ENCODE measurements around the gene TNFRSF8.
"Not testable (repeated sequence)": the region's sequence is repeated elsewhere in the genome, so short reads cannot be mapped to it uniquely, and the experiment has no call there.

DNA sequence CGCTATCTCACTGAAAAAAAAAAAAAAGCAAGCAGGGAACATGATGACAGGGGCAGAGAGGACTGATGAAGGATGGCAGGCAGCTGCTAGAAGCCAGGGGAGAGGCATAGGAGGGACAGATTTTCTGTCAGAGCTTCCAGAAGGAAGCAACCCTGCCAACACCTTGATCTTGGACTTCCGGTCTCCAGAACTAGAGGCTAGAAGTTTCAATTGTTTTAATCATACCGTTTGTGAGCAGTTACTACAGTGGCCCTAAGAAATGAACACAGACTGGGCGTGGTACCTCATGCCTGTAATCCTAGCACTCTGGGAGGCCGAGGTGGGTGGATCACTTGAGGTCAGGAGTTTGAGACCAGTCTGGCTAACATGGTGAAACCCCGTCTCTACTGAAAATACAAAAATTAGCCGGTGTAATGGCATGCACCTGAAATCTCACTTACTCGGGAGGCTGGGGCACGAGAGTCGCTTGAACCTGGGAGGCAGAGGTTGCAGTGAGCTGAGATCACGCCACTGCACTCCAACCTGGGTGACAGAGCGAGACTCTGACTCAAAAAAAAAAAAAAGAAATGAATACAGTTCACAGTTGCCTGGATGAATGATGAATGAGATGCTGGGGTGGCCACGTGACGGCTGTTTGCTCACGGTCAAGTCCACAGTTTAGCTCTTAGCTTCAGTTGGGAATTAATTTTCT lies 18.8 kb upstream of the TNFRSF8 start:
- TF ChIP-seq, protein P1, sequence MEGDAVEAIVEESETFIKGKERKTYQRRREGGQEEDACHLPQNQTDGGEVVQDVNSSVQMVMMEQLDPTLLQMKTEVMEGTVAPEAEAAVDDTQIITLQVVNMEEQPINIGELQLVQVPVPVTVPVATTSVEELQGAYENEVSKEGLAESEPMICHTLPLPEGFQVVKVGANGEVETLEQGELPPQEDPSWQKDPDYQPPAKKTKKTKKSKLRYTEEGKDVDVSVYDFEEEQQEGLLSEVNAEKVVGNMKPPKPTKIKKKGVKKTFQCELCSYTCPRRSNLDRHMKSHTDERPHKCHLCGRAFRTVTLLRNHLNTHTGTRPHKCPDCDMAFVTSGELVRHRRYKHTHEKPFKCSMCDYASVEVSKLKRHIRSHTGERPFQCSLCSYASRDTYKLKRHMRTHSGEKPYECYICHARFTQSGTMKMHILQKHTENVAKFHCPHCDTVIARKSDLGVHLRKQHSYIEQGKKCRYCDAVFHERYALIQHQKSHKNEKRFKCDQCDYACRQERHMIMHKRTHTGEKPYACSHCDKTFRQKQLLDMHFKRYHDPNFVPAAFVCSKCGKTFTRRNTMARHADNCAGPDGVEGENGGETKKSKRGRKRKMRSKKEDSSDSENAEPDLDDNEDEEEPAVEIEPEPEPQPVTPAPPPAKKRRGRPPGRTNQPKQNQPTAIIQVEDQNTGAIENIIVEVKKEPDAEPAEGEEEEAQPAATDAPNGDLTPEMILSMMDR (IDR thresholded peaks at IDR 0.05; ENCODE audit: low read depth, low read length, poor library complexity, severe bottlenecking): not testable (repeated sequence)
- TF ChIP-seq EZH2phosphoT487 (IDR thresholded peaks at IDR 0.05; ENCODE audit: borderline replicate concordance, low read length): not testable (repeated sequence)
